ENCODE data around the gene C3orf70.

C3orf70 gene

DNA sequence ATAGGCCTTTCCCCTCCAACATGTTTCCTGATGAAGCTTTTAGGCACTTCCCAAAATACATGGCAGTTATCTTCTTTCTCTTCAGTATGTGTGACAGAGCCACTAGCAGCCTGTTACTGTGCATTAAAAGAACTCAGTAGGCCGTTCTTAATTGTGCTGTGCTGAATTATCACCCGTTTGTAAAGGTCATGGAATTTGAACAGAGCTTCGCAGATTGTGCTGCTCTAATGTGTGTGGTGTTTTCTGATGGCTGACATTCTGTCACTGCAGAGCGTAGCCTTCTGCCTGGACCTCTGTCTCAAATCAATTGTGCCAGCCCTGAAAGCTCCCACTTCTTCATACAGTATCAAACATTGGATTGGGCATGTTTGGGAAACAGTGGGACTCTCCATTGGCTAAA, 111.3 kb downstream of the C3orf70 start:
- H3K27ac Mint-ChIP-seq, result peak overlapping the region; percentile 88
- H3K9me3 Mint-ChIP-seq, result peaks cover 25% of the 10 kb centered on the region
- no peak for DNase-seq
- peaks cover 25% of the 10 kb centered on the region for H3K4me1 Mint-ChIP-seq
- H3K36me3 Mint-ChIP-seq (ENCODE audit: low read depth), result peaks cover 68% of the 10 kb centered on the region
- TF ChIP-seq, protein P1, sequence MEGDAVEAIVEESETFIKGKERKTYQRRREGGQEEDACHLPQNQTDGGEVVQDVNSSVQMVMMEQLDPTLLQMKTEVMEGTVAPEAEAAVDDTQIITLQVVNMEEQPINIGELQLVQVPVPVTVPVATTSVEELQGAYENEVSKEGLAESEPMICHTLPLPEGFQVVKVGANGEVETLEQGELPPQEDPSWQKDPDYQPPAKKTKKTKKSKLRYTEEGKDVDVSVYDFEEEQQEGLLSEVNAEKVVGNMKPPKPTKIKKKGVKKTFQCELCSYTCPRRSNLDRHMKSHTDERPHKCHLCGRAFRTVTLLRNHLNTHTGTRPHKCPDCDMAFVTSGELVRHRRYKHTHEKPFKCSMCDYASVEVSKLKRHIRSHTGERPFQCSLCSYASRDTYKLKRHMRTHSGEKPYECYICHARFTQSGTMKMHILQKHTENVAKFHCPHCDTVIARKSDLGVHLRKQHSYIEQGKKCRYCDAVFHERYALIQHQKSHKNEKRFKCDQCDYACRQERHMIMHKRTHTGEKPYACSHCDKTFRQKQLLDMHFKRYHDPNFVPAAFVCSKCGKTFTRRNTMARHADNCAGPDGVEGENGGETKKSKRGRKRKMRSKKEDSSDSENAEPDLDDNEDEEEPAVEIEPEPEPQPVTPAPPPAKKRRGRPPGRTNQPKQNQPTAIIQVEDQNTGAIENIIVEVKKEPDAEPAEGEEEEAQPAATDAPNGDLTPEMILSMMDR (IDR thresholded peaks at IDR 0.05), result no peak
- no peak overlapping the region for H3K4me3 Mint-ChIP-seq
- H3K27me3 Mint-ChIP-seq (ENCODE audit: low read depth, poor library complexity), result no peaks in the 10 kb centered on the region

DNA sequence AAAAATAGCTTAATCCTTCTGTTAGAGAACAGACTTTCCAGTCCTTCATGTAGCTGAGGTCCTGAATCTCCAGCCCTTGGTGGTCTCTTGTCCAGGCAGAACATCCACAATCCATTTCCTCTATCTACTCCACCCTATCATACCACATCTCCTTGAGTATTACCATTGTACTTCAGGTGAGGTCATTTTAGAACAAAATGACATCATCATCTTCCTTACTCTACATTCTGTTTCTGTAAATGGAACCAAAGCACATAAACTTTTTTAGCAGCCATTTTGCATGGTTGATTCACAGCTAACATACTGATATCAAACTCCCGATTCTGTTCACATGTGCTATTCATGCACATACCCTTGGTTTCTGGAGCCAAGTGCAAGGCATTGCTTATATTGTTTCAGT, 112.4 kb downstream of the C3orf70 start:
- Mint-ChIP-seq H3K4me1 (peaks cover 18% of the 10 kb centered on the region), H3K4me3 (no peak overlapping the region), H3K9me3 (peaks cover 35% of the 10 kb centered on the region), H3K27ac (peak overlapping the region; percentile 3), H3K36me3 (ENCODE audit: low read depth) (peaks cover 77% of the 10 kb centered on the region), H3K27me3 (ENCODE audit: low read depth, poor library complexity) (peaks cover under 1% of the 10 kb centered on the region)
- TF ChIP-seq, protein P1 (IDR thresholded peaks at IDR 0.05), result no peak
- DNase-seq, result no peak

DNA sequence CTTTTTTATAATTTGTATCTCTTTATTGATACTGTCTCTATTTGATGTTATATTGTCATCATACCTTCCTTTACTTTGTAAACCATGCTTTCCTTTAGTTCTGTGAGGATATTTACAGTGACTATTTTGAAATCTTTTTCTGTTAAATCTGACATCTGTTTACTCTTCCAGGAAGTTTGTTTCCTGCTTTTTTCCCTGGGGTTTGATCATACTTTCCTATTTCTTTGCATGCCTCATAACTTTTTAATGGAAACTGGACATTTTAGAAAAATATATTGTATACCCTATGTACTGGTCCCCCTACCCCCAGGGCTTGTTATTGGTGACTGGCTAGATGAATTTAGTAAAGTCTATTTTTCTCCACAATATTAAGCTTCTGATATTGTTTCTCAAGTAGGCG, 115.1 kb downstream of the C3orf70 start:
- TF ChIP-seq, protein P1 (IDR thresholded peaks at IDR 0.05), result no peak
- Mint-ChIP-seq H3K27ac (no peak overlapping the region), H3K27me3 (ENCODE audit: low read depth, poor library complexity) (peaks cover 4% of the 10 kb centered on the region), H3K4me3 (no peak overlapping the region), H3K9me3 (peaks cover 56% of the 10 kb centered on the region), H3K36me3 (ENCODE audit: low read depth) (peaks cover 83% of the 10 kb centered on the region), H3K4me1 (peaks cover 13% of the 10 kb centered on the region)
- DNase-seq, result no peak

DNA sequence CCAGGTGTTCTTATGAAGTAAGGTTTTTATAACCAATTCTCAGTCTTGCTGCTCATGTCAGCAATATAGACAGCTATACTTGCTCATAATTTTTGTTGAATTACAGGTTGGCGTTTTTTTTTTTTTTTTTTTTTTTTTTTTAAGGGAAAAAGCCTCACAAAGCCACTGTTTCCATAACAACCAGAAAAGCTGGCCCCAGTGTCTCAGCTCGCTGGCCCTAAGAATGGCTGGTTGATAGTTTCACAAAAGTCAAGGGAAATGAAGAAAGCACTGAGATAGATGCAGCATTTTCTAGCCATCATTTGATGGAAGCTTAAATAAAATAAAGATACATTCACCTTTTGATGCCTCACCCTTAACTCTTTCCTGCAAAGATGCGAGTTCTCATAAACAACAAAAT, 121.9 kb downstream of the C3orf70 start:
- H3K4me1 Mint-ChIP-seq, result no peaks in the 10 kb centered on the region

DNA sequence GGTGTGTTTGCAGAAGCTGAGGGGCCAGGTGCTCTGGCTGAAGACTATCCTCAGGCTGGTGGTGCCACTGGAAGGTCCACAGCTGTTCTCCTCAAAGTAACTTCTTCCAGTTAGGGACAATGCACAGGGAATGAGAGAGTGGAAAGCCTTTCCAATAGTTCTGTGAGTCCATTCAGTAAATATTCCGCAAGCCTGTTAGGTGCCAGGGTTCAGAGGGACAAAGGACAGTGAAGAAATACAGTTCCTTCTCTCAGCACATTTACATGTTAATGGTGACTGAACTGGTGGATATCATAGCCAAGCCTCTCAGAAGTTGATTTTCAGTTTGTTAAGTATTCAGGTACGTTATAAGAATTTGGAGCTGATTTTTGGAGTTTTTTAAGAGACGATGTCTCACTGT, 122.5 kb downstream of the C3orf70 start:
- peaks cover 29% of the 10 kb centered on the region for H3K9me3 Mint-ChIP-seq
- no peak overlapping the region for H3K27ac Mint-ChIP-seq
- DNase-seq, result no peak
- H3K4me1 Mint-ChIP-seq, result no peaks in the 10 kb centered on the region
- H3K36me3 Mint-ChIP-seq (ENCODE audit: low read depth), result peaks cover 72% of the 10 kb centered on the region
- no peak overlapping the region for H3K4me3 Mint-ChIP-seq
- TF ChIP-seq, protein P1 (IDR thresholded peaks at IDR 0.05), result no peak
- H3K27me3 Mint-ChIP-seq (ENCODE audit: low read depth, poor library complexity), result peaks cover 3% of the 10 kb centered on the region

More for the DNA sequence above, 121.9 kb downstream of the C3orf70 start:
- Mint-ChIP-seq H3K4me3 (no peak overlapping the region), H3K9me3 (peaks cover 32% of the 10 kb centered on the region), H3K27me3 (ENCODE audit: low read depth, poor library complexity) (peaks cover 4% of the 10 kb centered on the region), H3K27ac (no peak overlapping the region), H3K36me3 (ENCODE audit: low read depth) (peaks cover 72% of the 10 kb centered on the region)
- DNase-seq, result no peak
- TF ChIP-seq, protein P1 (IDR thresholded peaks at IDR 0.05), result no peak

DNA sequence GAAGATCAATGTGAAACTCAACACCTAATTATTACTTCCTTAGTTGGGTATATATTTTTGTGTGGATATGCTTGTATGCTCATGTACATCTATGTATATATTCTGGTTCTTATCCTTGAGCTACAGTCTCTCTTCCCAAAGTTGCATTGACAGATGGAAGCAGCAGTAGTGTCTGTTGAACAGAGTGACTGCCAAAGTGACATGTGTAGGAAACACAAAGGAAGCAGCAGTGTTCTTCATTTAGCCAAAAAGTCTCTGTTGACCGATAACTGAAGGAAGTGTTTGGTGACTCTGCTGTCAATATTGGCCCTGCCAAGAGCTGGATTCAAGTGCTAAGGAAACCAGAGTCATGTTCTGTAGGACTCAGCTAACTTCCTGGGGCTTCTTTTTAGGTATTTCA, 123.8 kb downstream of the C3orf70 start:
- TF ChIP-seq, protein P1 (IDR thresholded peaks at IDR 0.05), result no peak
- H3K27ac Mint-ChIP-seq, result no peak overlapping the region
- DNase-seq, result no peak
- H3K27me3 Mint-ChIP-seq (ENCODE audit: low read depth, poor library complexity), result no peaks in the 10 kb centered on the region
- H3K4me3 Mint-ChIP-seq, result no peak overlapping the region
- H3K36me3 Mint-ChIP-seq (ENCODE audit: low read depth), result peaks cover 70% of the 10 kb centered on the region
- H3K4me1 Mint-ChIP-seq, result no peaks in the 10 kb centered on the region
- H3K9me3 Mint-ChIP-seq, result peaks cover 16% of the 10 kb centered on the region
